GM12891 (cell line): ENCODE results near the gene ASPRV1.

Experiments used
- PAX5 ChIP-seq: IDR thresholded peaks from 2 replicates; pipeline ENCODE4 v1.6.1; 2011; ENCODE audit warnings: low read length, moderate library complexity, mild to moderate bottlenecking; ENCODE audit not compliant: insufficient read depth, severe bottlenecking
- POLR2A ChIP-seq: IDR thresholded peaks from 2 replicates; pipeline ENCODE4 v1.6.1; 2011; ENCODE audit warnings: low read depth, low read length, control low read depth
- POLR2AphosphoS5 ChIP-seq: IDR thresholded peaks from 2 replicates; pipeline ENCODE4 v1.6.1; 2011; ENCODE audit warnings: low read depth, low read length, control low read depth
- POU2F2 ChIP-seq: IDR thresholded peaks from 2 replicates; pipeline ENCODE4 v1.6.1; 2011; ENCODE audit warnings: low read depth, mild to moderate bottlenecking, control low read depth, low read length, moderate library complexity
- SPI1 ChIP-seq: IDR thresholded peaks from 2 replicates; pipeline ENCODE4 v1.6.1; 2011; ENCODE audit warnings: low read depth, low read length, control low read depth
- TAF1 ChIP-seq: IDR thresholded peaks from 2 replicates; pipeline ENCODE4 v1.6.1; 2011; ENCODE audit warnings: low read depth, low read length, control low read depth

DNA sequence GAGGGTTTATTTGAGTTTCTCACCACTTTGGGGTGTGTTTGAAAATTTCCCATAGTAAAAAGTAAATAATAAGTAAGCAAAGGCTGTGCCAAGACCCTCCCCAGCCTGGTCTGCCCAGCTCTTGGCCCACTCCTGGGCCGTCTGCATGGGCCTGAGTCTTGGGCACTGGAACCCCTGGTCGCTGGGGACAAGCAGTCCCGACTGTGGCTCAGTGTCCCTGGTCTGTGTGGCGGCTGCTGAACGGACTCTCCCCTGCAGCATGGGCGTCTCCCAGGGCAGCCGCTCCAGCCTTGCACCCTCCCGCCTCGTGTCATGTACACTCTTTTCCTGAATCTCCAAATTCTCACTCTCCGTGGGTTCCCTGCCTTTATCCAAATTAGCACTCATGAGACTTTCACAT, 7.2 kb upstream of the ASPRV1 start:
- TF ChIP-seq POLR2A = no peak
- TF ChIP-seq PAX5 = no peak
- TF ChIP-seq POLR2AphosphoS5 = no peak
- no peak for TF ChIP-seq TAF1
- no peak for TF ChIP-seq SPI1
- TF ChIP-seq POU2F2 = no peak
